Measurements from ENCODE around the gene JSRP1. TPM values are rescaled to one million over a fixed set of nuclear protein-coding genes. Genes with fewer than 3 reads are reported as not detected.

JSRP1 gene
- total and polyA plus RNA-seq, 2 of the 8 experiments (the other 6 are each of a cell fraction or from before 2014, with no cell fraction given): 0.24 to 0.56 TPM

GRCh38 chr19:2239771-2240770 lies 16.1 kb downstream of the JSRP1 start:
- POLR2A ChIA-PET (ENCODE audit: partially characterized antibody): interaction anchor here (0.9 to 10.3 kb wide), 16 partner anchors 10 to 187 kb away, joined by 3 to 206 read pairs (median 5); partner anchors contain the start of genes AMH and JSRP1
- Histone ChIP-seq H2BK5ac (ENCODE audit: low read depth, low read length) (peak overlapping the region; percentile 60; the same call in 1 of the 2 replicates), H3K27ac (ENCODE audit: low read depth, low read length) (no peak overlapping the region), H3K18ac (ENCODE audit: extremely low read depth, low read length) (no peak overlapping the region), H2AK5ac (ENCODE audit: low read depth, low read length) (no peak overlapping the region), H4K8ac (ENCODE audit: extremely low read depth, insufficient read depth, low read length) (no peak overlapping the region; the same call in 1 of the 2 replicates), H2BK20ac (ENCODE audit: low read length) (peak overlapping the region; percentile 72; the same call in 1 of the 2 replicates), H3K23ac (ENCODE audit: insufficient read length) (no peak overlapping the region), H3K36me3 (ENCODE audit: control insufficient read depth in 2 of 4, insufficient read depth in 4 of 4, low read length in 3 of 4) (peaks cover 14 to 27% (median 21%) of the 10 kb centered on the region in 4 experiments; a peak in 7 of 8 replicates), H2BK120ac (replicated peaks; ENCODE audit: low read depth, low read length) (no peak overlapping the region), H3K4me3 (ENCODE audit: extremely low read depth in 1 of 4, insufficient read depth in 2 of 4, low read depth in 3 of 4, low read length in 4 of 4) (peak overlapping the region; percentile 14 to 81 (median 22); a peak in 5 of 8 replicates), H2AFZ (ENCODE audit: low read length) (no peak overlapping the region), H3K4ac (replicated peaks; ENCODE audit: insufficient read length, low read depth, low read length) (no peak overlapping the region), H4K91ac (replicated peaks; ENCODE audit: insufficient read length, low read length) (peak overlapping the region; percentile 6), H3K9ac (replicated peaks in 1 of 4; ENCODE audit: extremely low read depth in 1 of 4, low read depth in 3 of 4, low read length in 3 of 4) (peak overlapping the region in 2 of 4 experiments; percentile 13 to 14; a peak in 4 of 7 replicates), H3K27me3 (replicated peaks in 1 of 4; ENCODE audit: control insufficient read depth in 3 of 4, extremely low read depth in 1 of 4, insufficient read depth in 3 of 4, low read length in 3 of 4) (no peaks in the 10 kb centered on the region), H2BK12ac (ENCODE audit: low read depth, low read length) (0 out of 2 replicates have a peak overlapping the region, but pooled peaks have one; percentile 27), H2BK15ac (ENCODE audit: low read length) (no peak overlapping the region), H4K20me1 (replicated peaks in 1 of 2; ENCODE audit: control insufficient read depth in 1 of 2, insufficient read depth in 2 of 2, low read length in 2 of 2) (peaks cover 37 to 52% of the 10 kb centered on the region in 2 experiments), H4K5ac (ENCODE audit: insufficient read length, low read depth, low read length) (no peak overlapping the region), H3K14ac (ENCODE audit: insufficient read length) (no peak overlapping the region), H3K23me2 (ENCODE audit: low read depth, low read length) (peaks cover 8% of the 10 kb centered on the region; the same call in 1 of the 2 replicates), H3K56ac (replicated peaks; ENCODE audit: insufficient read length, low read depth, low read length) (no peak overlapping the region), H3K79me1 (ENCODE audit: low read depth, low read length) (peaks cover 27% of the 10 kb centered on the region), H3K79me2 (ENCODE audit: control insufficient read depth in 1 of 2, insufficient read depth in 2 of 2, low read length in 2 of 2) (peaks cover 44 to 78% of the 10 kb centered on the region in 2 experiments), H3K4me2 (ENCODE audit: insufficient read depth in 1 of 2, low read depth in 2 of 2, low read length in 2 of 2) (peak overlapping the region; percentile 7 to 93), H3K4me1 (replicated peaks in 1 of 4; ENCODE audit: control insufficient read depth in 3 of 4, insufficient read depth in 4 of 4, low read length in 3 of 4) (peaks cover 0 to 21% (median 14%) of the 10 kb centered on the region in 4 experiments; a peak in 6 of 7 replicates), H3K9me3 (ENCODE audit: insufficient read depth in 2 of 2, low read depth in 1 of 2, low read length in 1 of 2) (no peaks in the 10 kb centered on the region)
- FAIRE-seq: peak; percentile 32
- no peak for DNase-seq (ENCODE audit: low read depth in 1 of 2, low spot score in 2 of 2)
- CTCF ChIA-PET (ENCODE audit: partially characterized antibody): interaction anchor here (0.5 to 4.1 kb wide), 11 partner anchors 9 to 1714 kb away, joined by 3 to 35 read pairs (median 5); partner anchors contain the start of gene AMH
- no peak for TF ChIP-seq BACH1 (IDR thresholded peaks at IDR 0.05; ENCODE audit: low read length)
- TF ChIP-seq SIN3A (conservative IDR thresholded peaks at IDR 0.05 in 1 of 2, IDR thresholded peaks at IDR 0.05 in 1 of 2; ENCODE audit: low read depth in 1 of 2, low read length in 2 of 2): 0 out of 4 replicates have a peak, but pooled peaks of 1 of the 2 experiments have one; percentile 27
- TF ChIP-seq NANOG (IDR thresholded peaks at IDR 0.05; ENCODE audit: insufficient read depth, low read depth, low read length, poor library complexity, severe bottlenecking): peak; percentile 70
- 54% methylated on average over 33 of the region's 34 CpGs; no CpG with 5 or more reads in 1 of the 2 experiments for WGBS, 2 experiments (ENCODE audit: extremely low coverage in 1 of 2, insufficient coverage in 1 of 2, insufficient read length in 1 of 2, insufficient replicate concordance in 2 of 2, low coverage in 1 of 2, low lambda C conversion rate in 2 of 2, missing lambda C conversion rate in 1 of 2)
